GM12878 (cell line): ENCODE measurements around the gene ITLN1. TPM values are rescaled to one million over a fixed set of nuclear protein-coding genes. Genes with fewer than 3 reads are reported as not detected.
A peak's percentile ranks its signal among the peaks of the same experiment; 100 is the strongest.

Source experiments
- BACH1 ChIP-seq: fragments of 450-650 bp; IDR thresholded peaks from 2 replicates; pipeline ENCODE4 v1.6.1; 2017; ENCODE audit warnings: mild to moderate bottlenecking, borderline replicate concordance
- BCL3 ChIP-seq: IDR thresholded peaks from 2 replicates; pipeline ENCODE4 v1.6.1; 2011; ENCODE audit warnings: borderline replicate concordance, low read depth, mild to moderate bottlenecking, moderate library complexity, low read length; ENCODE audit not compliant: insufficient read depth, poor library complexity, severe bottlenecking
- E4F1 ChIP-seq: fragments of 450-650 bp; IDR thresholded peaks from 2 replicates; pipeline ENCODE4 v1.6.1; 2018; ENCODE audit warnings: borderline replicate concordance, mild to moderate bottlenecking; ENCODE audit not compliant: partially characterized antibody
- EP300 ChIP-seq, 2 experiments: fragments of 150-350 bp in 1 of 2; IDR thresholded peaks; 2 replicates each; pipeline ENCODE4 v1.6.1; 2011 to 2012; ENCODE audit warnings: low read depth in 2 of 2, low read length in 2 of 2, borderline replicate concordance in 1 of 2, improper control_type of control experiment in 1 of 2, inconsistent platforms in 1 of 2; ENCODE audit not compliant: control insufficient read depth in 1 of 2
- FOS ChIP-seq: IDR thresholded peaks from 3 replicates; pipeline ENCODE4 v1.6.1; 2011; ENCODE audit warnings: borderline replicate concordance; ENCODE audit not compliant: insufficient read length; ENCODE audit errors: extremely low read depth
- GATAD2B ChIP-seq: fragments of 450-650 bp; conservative IDR thresholded peaks from 2 replicates; pipeline ENCODE4 v1.6.1; 2017; ENCODE audit warnings: low read depth, mild to moderate bottlenecking, moderate library complexity
- IKZF1 ChIP-seq: fragments of 450-650 bp; conservative IDR thresholded peaks from 2 replicates; pipeline ENCODE4 v1.6.1; 2017; ENCODE audit warnings: antibody characterized with exemption, mild to moderate bottlenecking
- JUND ChIP-seq: IDR thresholded peaks from 2 replicates; pipeline ENCODE4 v1.6.1; 2012; ENCODE audit warnings: low read depth, mild to moderate bottlenecking, low read length, improper control_type of control experiment, moderate library complexity
- KAT2A ChIP-seq: conservative IDR thresholded peaks from 2 replicates; pipeline ENCODE4 v1.6.1; 2011; ENCODE audit warnings: low read depth, low read length; ENCODE audit not compliant: control insufficient read depth
- NR2F1 ChIP-seq: fragments of 450-650 bp; conservative IDR thresholded peaks from 2 replicates; pipeline ENCODE4 v1.6.1; 2017; ENCODE audit warnings: mild to moderate bottlenecking
- POLR2AphosphoS5 ChIP-seq: IDR thresholded peaks from 2 replicates; pipeline ENCODE4 v1.6.1; 2011; ENCODE audit warnings: mild to moderate bottlenecking, low read length, inconsistent platforms
- POU2F2 ChIP-seq: IDR thresholded peaks from 3 replicates; pipeline ENCODE4 v1.6.1; 2011; ENCODE audit warnings: low read depth, mild to moderate bottlenecking, low read length, borderline replicate concordance
- RAD21 ChIP-seq: IDR thresholded peaks from 2 replicates; pipeline ENCODE4 v1.6.1; 2011; ENCODE audit warnings: mild to moderate bottlenecking, low read depth, low read length, moderate library complexity; ENCODE audit not compliant: insufficient read depth
- RAD51 ChIP-seq: fragments of 450-650 bp; IDR thresholded peaks from 2 replicates; pipeline ENCODE4 v1.6.1; 2016; ENCODE audit warnings: moderate library complexity, mild to moderate bottlenecking, inconsistent platforms
- RCOR1 ChIP-seq: conservative IDR thresholded peaks from 2 replicates; pipeline ENCODE4 v1.6.1; 2012; ENCODE audit warnings: low read depth, low read length, improper control_type of control experiment
- SMAD1 ChIP-seq: fragments of 450-650 bp; IDR thresholded peaks from 2 replicates; pipeline ENCODE4 v1.6.1; 2018; ENCODE audit warnings: mild to moderate bottlenecking, low read depth; ENCODE audit not compliant: partially characterized antibody
- SREBF1 ChIP-seq: IDR thresholded peaks from 2 replicates; pipeline ENCODE4 v1.6.1; 2012; ENCODE audit warnings: mild to moderate bottlenecking, low read length
- ZNF207 ChIP-seq: fragments of 450-650 bp; IDR thresholded peaks from 2 replicates; pipeline ENCODE4 v1.6.1; 2014; ENCODE audit warnings: antibody characterized with exemption, mild to moderate bottlenecking, borderline replicate concordance
- ZNF592 ChIP-seq: fragments of 450-650 bp; IDR thresholded peaks from 2 replicates; pipeline ENCODE4 v1.6.1; 2017; ENCODE audit warnings: mild to moderate bottlenecking, moderate library complexity
- ZNF622 ChIP-seq: fragments of 450-650 bp; IDR thresholded peaks from 2 replicates; pipeline ENCODE4 v1.6.1; 2017; ENCODE audit warnings: mild to moderate bottlenecking, inconsistent platforms
- polyA plus RNA-seq, 11 experiments: library from polyadenylated mRNA; depleted of rRNA in 4 of 11; unstranded in 6 of 11; stranded (reverse) in 5 of 11; fragments of >200 nt; fragmentation: Nextera tagmentation in 4 of 11; fragmentation: Illumina TruSeq in 1 of 11; extraction: Ambion mirVana in 4 of 11; extraction: Trizol in 1 of 11; gene quantifications; 1 replicate in 1 of 11; 2 replicates in 10 of 11; pipeline versions ENCODE4 v1.2.1 to v1.2.3, GENCODE V29; 2011 to 2016; ENCODE audit warnings: inconsistent platforms in 2 of 11, missing spikeins in 2 of 11, low read depth in 1 of 11
- total RNA-seq, 4 experiments: library from RNA; depleted of rRNA in 3 of 4; stranded (reverse); fragments of >200 nt in 3 of 4; fragmentation: Illumina TruSeq in 1 of 4; extraction: Trizol in 1 of 4; gene quantifications; 2 replicates each; pipeline versions ENCODE4 v1.2.1 to v1.2.3, GENCODE V29; 2013 to 2021

The ITLN1 gene
- total and polyA plus RNA-seq, 10 of the 15 experiments (the other 5 are each of a cell fraction or from before 2014, with no cell fraction given), result not detected

GRCh38 chr1:160862203-160863060 lies 22.5 kb downstream of the ITLN1 start, which contains the start of gene CD244 (continued):
- TF ChIP-seq ZNF207, result 0 out of 2 replicates have a peak, but pooled peaks have one; percentile 16
- TF ChIP-seq POU2F2, result no peak
- peak; percentile 29 for TF ChIP-seq SMAD1
- 0 out of 2 replicates have a peak, but pooled peaks have one; percentile 17 for TF ChIP-seq NR2F1
- peak; percentile 81 for TF ChIP-seq IKZF1
- TF ChIP-seq GATAD2B, result peak; percentile 44; the same call in 1 of the 2 replicates
- no peak for TF ChIP-seq FOS
- TF ChIP-seq EP300 (IDR thresholded peaks at IDR 0.05; ENCODE audit: borderline replicate concordance in 1 of 2, control insufficient read depth in 1 of 2, low read depth in 2 of 2, low read length in 2 of 2), result peak in 1 of 2 experiments; percentile 60; a peak in 1 of 4 replicates
- no peak for TF ChIP-seq ZNF622
- TF ChIP-seq RCOR1, result 0 out of 2 replicates have a peak, but pooled peaks have one; percentile 56
- no peak for TF ChIP-seq BACH1
- TF ChIP-seq ZNF592, result no peak
- TF ChIP-seq RAD21, result no peak
- TF ChIP-seq RAD51, result no peak
- TF ChIP-seq JUND, result no peak
- 0 out of 2 replicates have a peak, but pooled peaks have one; percentile 50 for TF ChIP-seq POLR2AphosphoS5
- peak; percentile 18; the same call in 1 of the 2 replicates for TF ChIP-seq SREBF1
- TF ChIP-seq KAT2A, result no peak
- no peak for TF ChIP-seq E4F1
- no peak for TF ChIP-seq BCL3
